HG02642 (cell line): ENCODE results near the gene DNASE1L2.

Experiments
- ATAC-seq: cut with Tn5 transposase; IDR thresholded peaks from one replicate; pipeline ENCODE4 v1.9.1; 2021; ENCODE audit warnings: mild to moderate bottlenecking; ENCODE audit not compliant: unreplicated experiment, poor library complexity

DNASE1L2 gene

GRCh38 chr16:2282866-2283555 is 46.8 kb downstream of the DNASE1L2 start:
- no peak for ATAC-seq

GRCh38 chr16:2284001-2284770 is 47.9 kb downstream of the DNASE1L2 start:
- ATAC-seq = no peak

- no peak for ATAC-seq
Observed at GRCh38 chr16:2284797-2285576, 48.7 kb downstream of the DNASE1L2 start.

- no peak for ATAC-seq
Observed at GRCh38 chr16:2285731-2286191, 49.5 kb downstream of the DNASE1L2 start.

- ATAC-seq = no peak
Observed at GRCh38 chr16:2286550-2286949, 50.3 kb downstream of the DNASE1L2 start.

- ATAC-seq = no peak
Observed at GRCh38 chr16:2287916-2288547, 51.8 kb downstream of the DNASE1L2 start.
